ENCODE results near the gene TNFRSF25.

Gene TNFRSF25

DNA sequence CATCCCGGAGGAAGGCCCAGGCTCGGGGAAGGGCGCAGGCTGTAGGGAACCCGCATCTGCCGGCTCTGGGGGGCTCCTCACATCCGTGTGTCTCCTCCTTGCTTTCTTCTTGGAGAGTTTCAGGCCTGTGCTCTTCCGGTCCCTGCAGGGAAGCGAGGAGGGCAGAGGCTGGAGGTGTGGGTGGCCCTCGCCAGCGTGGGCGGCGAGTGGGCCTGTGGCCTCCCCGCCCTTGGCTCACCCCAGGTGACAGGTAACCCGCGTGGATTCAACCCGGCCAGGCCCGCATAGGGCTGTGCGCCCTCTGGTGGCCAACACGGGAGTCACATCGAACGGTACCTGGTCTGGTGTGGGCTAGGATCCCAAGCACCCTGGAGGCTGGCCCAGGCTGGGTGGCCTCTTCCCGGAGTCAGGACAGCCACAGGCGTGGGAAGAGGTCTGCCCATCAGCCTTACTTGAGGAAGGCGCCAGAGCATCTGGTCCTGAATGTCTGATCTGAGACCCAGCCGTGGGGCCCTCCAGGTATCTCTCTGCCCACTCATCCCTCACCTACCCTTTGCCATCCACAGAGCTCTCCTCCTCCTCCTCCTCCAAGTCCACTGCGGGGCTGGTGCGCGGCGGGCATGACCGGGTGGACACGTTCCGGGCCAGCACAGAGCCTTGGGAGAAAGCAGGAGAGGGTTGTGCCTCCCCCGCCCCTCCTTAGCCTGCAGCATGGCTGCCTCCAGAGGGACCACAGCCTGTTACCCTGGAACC lies 9.6 kb upstream of the TNFRSF25 start:
- TF ChIP-seq REST (IDR thresholded peaks at IDR 0.05; ENCODE audit: insufficient read depth in 1 of 2, low read depth in 2 of 2, low read length in 2 of 2), result no peak
- no peak for TF ChIP-seq SIN3A (IDR thresholded peaks at IDR 0.05; ENCODE audit: borderline replicate concordance, insufficient read depth, low read length)
- TF ChIP-seq POLR2AphosphoS5 (IDR thresholded peaks at IDR 0.05; ENCODE audit: low read depth, low read length), result no peak
- no peak for TF ChIP-seq FOXP2 (optimal IDR thresholded peaks at IDR 0.05; ENCODE audit: borderline replicate concordance, extremely low read depth, extremely low read length, insufficient read depth)
- no peak for TF ChIP-seq TAF1 (IDR thresholded peaks at IDR 0.05; ENCODE audit: borderline replicate concordance, insufficient read depth, low read length)

- TF ChIP-seq POLR2AphosphoS5 (IDR thresholded peaks at IDR 0.05; ENCODE audit: low read depth, low read length) (no peak), TAF1 (IDR thresholded peaks at IDR 0.05; ENCODE audit: borderline replicate concordance, insufficient read depth, low read length) (no peak), SIN3A (IDR thresholded peaks at IDR 0.05; ENCODE audit: borderline replicate concordance, insufficient read depth, low read length) (no peak), REST (IDR thresholded peaks at IDR 0.05; ENCODE audit: insufficient read depth in 1 of 2, low read depth in 2 of 2, low read length in 2 of 2) (no peak), FOXP2 (optimal IDR thresholded peaks at IDR 0.05; ENCODE audit: borderline replicate concordance, extremely low read depth, extremely low read length, insufficient read depth) (no peak)
Measured at GRCh38 chr1:6474815-6475282, 8.9 kb upstream of the TNFRSF25 start.

DNA sequence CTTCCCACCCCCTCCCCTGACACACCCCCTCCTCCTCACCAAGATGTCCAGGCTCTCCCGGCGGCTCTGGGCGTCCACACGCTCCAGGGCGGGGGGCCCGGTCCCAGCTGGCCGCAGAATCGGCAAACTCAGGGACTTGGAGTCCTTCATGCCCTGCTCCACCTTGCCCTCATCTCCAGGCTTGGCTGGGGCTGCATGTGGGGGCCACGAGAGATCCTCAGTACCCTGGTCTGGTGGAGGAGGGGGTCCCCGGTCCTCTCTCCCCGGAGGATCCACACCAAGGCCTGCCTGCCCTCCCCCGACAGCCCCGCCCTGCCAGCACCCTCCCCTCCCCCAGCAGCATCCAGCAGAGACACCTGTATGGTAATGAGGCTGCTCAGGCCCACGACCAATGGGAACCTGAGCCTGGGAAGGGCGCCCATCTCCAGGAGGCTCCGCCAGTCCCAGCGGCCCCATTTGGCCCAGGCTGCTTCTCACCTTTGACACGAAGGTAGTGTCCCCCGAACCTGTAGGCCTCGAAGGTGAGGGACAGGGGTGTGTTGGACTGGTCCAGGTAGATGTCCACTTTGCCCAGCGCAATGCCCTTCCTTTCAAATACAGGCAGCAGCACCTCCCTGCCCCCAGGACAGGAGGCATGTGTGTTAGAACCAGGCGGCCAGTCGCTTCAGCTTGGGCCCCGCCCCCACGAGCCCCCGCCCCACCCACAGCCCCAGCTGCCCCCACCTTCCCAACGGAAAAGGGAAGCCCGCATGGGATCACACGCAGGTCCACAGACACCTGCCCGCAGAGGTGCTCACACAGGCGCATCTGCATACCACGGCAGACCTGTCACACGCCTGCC lies 8.2 kb upstream of the TNFRSF25 start:
- TF ChIP-seq SIN3A (IDR thresholded peaks at IDR 0.05; ENCODE audit: borderline replicate concordance, insufficient read depth, low read length) (no peak), FOXP2 (optimal IDR thresholded peaks at IDR 0.05; ENCODE audit: borderline replicate concordance, extremely low read depth, extremely low read length, insufficient read depth) (no peak), TAF1 (IDR thresholded peaks at IDR 0.05; ENCODE audit: borderline replicate concordance, insufficient read depth, low read length) (no peak), POLR2AphosphoS5 (IDR thresholded peaks at IDR 0.05; ENCODE audit: low read depth, low read length) (no peak), REST (IDR thresholded peaks at IDR 0.05; ENCODE audit: insufficient read depth in 1 of 2, low read depth in 2 of 2, low read length in 2 of 2) (no peak)

- TF ChIP-seq TAF1 (IDR thresholded peaks at IDR 0.05; ENCODE audit: borderline replicate concordance, insufficient read depth, low read length) (no peak), POLR2AphosphoS5 (IDR thresholded peaks at IDR 0.05; ENCODE audit: low read depth, low read length) (no peak), REST (IDR thresholded peaks at IDR 0.05; ENCODE audit: insufficient read depth in 1 of 2, low read depth in 2 of 2, low read length in 2 of 2) (no peak), SIN3A (IDR thresholded peaks at IDR 0.05; ENCODE audit: borderline replicate concordance, insufficient read depth, low read length) (no peak), FOXP2 (optimal IDR thresholded peaks at IDR 0.05; ENCODE audit: borderline replicate concordance, extremely low read depth, extremely low read length, insufficient read depth) (no peak)
Measured at GRCh38 chr1:6473156-6473555, 7.2 kb upstream of the TNFRSF25 start.

Data from PFSK-1 (cell line).